Activated CD8-positive, alpha-beta memory T cell treated with anti-CD3 and anti-CD28 coated beads for 36 hours (primary cell): ENCODE measurements around the gene RBP7. TPM values are rescaled to one million over a fixed set of nuclear protein-coding genes. Genes with fewer than 3 reads are reported as not detected.
"Not testable (repeated sequence)": the region's sequence is repeated elsewhere in the genome, so short reads cannot be mapped to it uniquely, and the experiment has no call there.

Experiments used
- CTCF ChIA-PET: fragments of 350-600 bp; sonication (Branson Sonifier 250); formaldehyde crosslinking; loops from one replicate; lab custom pipeline; 2021; ENCODE audit warnings: antibody characterized with exemption; lab: Charles Lee
- POLR2A ChIA-PET: fragments of 350-600 bp; sonication (Branson Sonifier 250); formaldehyde crosslinking; loops from one replicate; lab custom pipeline; 2021; ENCODE audit warnings: antibody characterized with exemption; lab: Charles Lee
- total RNA-seq, 2 experiments: library from RNA; stranded (reverse); gene quantifications; one replicate each; pipeline ENCODE4 v1.2.3, GENCODE V29; 2021

Gene RBP7
- total RNA-seq, result not detected

DNA sequence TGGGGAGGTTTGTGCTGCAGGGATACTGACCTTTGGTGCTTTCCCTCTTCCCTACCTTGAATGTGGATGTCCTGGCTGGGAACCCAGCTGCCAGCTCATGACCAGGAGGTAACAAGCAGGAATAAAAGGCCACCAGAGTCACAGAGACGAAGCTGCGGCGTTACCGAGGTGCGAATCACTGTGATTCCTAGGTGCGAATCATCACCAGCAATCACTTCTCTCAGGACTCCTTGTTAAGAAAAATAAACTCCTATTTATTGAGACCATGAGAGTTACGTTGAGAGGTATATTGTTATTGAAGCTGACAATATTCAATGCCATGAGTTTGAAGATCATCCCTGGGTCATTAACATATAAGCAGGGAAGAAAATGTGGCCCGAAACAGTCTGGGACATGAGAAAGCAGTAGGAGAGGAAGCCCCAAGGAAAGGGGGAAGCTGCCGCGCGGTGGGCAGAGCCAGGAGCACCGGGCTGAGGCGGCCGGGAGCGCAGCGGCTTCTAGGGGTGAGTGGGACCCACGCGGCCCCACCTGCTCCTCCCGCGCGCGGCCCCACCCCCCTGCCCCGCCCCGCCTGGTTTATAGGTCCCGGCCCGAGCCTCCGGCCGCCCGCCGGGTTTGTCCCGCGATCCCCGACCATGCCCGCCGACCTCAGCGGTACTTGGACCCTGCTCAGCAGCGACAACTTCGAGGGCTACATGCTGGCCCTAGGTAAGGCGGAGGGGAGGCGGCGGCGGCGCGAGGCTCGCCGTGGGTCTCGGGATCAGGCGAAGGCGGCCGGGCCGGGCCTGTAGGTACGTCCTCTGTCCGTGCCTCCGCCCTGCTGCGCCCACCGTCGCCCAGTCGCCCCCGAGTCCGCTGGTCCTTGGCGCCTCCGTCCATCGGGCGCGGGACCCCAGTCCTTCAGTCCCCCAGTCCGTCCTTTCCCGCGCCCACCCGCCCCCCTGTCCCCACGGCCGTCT is at the start of gene RBP7:
Gene RBP7 (plus strand): TSS at position 605 of the 959 bp plus-strand sequence. CDS start 31 bp downstream, at position 636.
- ChIA-PET CTCF (no interaction called here), POLR2A (no interaction called here)

DNA sequence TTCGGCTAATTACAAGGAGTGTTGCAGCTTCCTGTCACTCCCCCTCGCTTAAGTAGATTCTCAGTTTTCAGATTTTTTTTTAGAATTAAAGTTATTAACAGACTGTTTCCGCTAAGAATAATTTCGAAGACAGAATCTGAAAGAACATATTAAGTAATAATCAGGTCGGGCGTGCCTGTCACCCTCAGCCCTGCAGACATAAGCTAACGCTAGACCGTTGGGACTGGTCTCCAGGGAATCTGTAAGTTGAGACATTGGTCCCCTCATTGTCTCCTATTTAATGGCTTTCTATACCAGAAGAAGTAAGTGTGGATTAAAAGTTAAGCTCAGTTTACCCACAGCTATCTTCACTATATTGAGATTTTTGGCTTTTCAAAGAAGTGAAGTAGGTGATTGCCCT is 39.3 kb upstream of the RBP7 start:
- ChIA-PET POLR2A (interaction anchor here (0.7 kb wide), 1 partner anchor 22 kb away, joined by 3 read pairs; no protein-coding TSS in a partner anchor), CTCF (no interaction called here)

DNA sequence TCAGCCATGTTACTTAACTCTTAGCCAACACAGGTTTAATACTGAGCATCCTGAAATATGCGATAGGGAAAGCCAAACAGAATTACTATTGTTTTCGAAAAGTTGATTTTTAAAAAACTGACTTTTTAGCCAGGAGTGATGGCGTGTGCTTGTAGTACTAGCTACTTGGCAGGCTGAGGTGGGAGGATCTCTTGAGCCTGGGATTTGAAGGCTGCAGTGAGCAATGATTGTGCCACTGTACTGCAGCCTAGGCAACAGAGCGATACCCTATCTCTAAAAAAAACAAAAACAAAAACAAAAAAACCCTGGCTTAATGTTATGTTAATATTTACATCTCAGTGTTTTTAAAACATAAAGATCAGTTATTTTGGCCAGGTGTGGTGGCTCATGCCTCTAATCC is 37.0 kb upstream of the RBP7 start:
- ChIA-PET POLR2A (no interaction called here), CTCF (interaction anchor here (1.6 kb wide), 1 partner anchor 10 kb away, joined by 4 read pairs; no protein-coding TSS in a partner anchor)

DNA sequence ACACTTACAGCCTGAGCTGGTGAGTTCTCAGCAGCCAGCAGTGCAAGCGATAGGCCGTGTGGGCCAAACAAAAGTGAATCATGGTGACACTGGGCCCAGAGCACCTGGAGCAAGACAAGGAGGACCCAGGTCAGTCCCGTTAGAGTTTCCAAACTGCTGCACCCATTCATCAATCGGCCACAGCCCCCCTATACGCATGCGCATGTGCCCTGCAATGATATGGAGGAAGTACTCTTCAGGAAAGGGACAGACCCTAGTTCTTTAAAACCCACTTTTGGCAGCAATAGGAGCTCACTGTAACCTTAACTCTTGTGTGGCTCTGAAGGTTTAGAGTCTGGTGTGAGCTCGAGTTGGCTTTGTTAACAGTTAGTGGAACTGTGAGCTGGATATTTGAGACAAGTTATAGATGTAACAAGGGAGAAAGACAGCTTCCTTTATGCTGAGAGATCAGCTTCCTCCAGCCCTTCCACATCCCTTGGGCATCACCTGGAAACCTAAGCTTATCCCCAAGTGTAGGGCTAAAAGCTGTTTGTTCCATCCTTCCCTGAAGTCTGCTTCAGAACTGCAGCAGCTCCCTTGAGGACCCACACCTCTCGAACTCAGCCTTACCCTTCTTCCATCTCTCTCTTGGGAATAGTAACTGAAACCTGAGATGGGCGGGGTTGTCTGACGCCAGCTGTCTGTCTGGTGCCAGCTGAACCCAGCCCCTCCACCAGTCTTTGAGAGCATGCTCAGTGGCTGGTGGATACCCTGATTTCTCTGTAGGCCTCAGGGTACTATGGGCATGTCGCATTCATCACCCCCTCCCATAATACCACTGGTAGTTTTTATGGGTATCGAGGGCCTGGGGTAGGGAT is 36.1 kb upstream of the RBP7 start:
- ChIA-PET CTCF (interaction anchor here (0.7 kb wide), 1 partner anchor 10 kb away, joined by 3 read pairs; no protein-coding TSS in a partner anchor), POLR2A (no interaction called here)

DNA sequence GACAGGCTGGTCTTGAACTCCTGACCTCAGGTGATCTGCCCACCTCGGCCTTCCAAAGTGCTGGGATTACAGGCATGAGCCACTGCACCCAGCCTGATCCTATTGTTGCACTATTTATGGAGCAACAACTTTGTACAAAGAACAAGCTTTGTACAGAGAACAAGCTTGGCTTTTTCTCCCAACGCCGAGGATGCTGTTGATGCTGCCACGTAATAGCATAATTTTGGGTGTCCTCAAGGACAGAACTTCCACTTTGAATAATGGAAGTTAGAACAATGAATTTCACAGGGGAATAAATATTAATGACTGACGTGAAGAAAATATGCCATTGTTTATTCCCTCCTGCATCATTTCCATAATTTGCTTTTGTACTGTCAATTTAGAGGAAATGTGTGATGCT is 12.8 kb upstream of the RBP7 start:
- ChIA-PET POLR2A (no interaction called here), CTCF (no interaction called here)

DNA sequence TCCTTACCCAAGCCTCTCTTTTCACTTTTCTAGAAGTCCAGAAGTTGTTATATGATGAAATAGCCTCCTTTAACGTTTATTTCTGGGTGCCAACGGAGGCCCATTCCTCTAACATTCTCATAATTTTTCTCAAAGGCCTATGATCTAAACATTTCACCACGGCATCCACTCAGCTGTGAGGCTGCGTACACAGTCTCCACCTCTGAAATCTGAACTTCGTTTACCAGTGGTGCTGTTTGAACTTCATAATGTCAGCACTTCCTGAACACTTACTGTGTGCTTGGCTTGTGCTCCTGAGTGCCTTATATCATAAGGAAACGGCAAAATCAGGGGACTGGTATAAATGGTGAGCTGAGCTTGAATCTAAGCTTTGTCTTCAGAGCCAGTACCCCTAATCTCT is 12.0 kb upstream of the RBP7 start:
- POLR2A ChIA-PET, result no interaction called here
- CTCF ChIA-PET, result no interaction called here

DNA sequence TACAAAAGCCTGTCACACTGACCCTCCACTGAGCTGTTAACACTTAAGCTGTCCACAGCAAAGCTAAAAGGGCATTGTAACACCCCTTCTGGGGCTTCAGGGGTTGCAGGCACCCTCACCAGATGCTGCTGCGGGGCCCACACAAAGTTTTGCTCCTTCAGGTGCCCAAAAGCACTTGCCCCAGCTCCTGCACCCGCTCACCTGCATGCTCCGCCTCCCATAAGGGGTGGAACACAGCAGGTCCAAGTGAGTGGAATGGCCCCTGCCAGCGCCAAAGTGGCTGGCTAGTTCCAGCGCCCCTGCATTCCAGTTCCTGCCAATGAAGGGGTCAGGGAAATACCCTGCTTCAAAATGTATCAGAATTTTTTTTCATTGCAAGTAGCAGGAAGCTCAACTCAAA is 7.3 kb upstream of the RBP7 start:
- CTCF ChIA-PET, result interaction anchor here (0.6 kb wide), 1 partner anchor 206 kb away, joined by 3 read pairs; no protein-coding TSS in a partner anchor
- POLR2A ChIA-PET, result interaction anchor here (0.6 kb wide), 1 partner anchor 17 kb away, joined by 3 read pairs; no protein-coding TSS in a partner anchor

DNA sequence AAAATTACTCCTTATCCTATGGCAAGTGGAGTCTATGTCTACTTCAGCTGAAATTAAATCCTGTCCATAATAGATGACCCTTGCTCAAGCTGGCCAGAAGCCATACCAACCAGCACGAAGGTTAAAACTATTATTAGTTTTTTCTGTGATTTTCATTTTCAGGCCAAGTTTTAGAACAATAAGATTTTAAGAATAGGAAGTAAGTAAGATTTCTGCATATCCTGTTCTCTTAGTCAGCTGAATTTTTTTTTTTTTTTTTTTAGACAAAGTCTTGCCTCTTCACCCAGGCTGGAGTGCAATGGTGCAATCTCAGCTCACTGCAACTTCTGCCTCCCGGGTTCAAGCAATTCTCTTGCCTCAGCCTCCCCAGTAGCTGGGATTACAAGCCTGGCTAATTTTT is 6.1 kb upstream of the RBP7 start:
- POLR2A ChIA-PET, result no interaction called here
- CTCF ChIA-PET, result no interaction called here

DNA sequence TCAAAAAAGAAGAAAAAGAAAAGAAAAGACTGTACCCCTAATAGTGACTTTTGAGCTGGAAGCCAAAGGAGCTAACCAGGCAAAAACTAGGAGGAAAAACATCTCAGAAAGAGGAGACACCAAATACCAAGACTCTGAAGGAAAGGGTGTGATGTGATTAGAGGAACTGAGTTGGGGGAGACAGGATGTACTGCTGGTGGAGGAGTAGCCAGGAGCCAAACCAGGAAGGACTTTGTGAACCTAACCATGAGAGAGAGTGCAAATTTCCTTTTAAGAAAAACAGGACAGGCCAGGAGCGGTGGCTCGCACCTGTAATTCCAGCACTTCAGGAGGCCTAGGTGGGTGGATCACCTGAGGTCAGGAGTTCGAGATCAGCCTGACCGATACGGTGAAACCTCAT is 4.1 kb upstream of the RBP7 start:
- CTCF ChIA-PET, result no interaction called here

DNA sequence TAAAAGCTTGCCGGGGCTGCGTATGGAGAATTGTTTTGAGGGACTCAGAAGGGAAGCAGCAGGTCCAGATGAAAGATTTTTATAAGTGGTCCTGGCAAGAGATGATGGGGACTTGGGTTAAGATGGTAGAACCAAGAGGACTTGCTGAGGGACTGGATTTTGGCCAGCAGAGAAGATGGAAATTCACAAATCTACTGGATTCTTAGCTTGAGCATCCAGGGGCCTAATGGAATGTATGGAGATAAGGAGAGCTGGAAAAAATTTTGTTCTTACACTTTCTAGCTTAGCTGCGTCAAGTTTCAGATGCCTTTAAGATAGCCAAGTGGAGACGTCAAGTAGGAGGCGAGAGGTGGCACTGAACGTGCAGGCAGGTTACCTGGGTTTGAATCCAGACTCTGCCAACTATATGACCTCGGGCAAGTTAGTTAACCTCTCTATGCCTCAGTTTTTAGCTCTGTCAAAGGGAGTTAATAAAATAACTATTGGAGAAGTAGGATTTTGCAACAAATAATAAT is 3.4 kb upstream of the RBP7 start:
- ChIA-PET CTCF (no interaction called here), POLR2A (interaction anchor here (0.8 kb wide), 1 partner anchor 63 kb away, joined by 14 read pairs; no protein-coding TSS in a partner anchor)

More for the DNA sequence above, 4.1 kb upstream of the RBP7 start:
- POLR2A ChIA-PET, result no interaction called here

DNA sequence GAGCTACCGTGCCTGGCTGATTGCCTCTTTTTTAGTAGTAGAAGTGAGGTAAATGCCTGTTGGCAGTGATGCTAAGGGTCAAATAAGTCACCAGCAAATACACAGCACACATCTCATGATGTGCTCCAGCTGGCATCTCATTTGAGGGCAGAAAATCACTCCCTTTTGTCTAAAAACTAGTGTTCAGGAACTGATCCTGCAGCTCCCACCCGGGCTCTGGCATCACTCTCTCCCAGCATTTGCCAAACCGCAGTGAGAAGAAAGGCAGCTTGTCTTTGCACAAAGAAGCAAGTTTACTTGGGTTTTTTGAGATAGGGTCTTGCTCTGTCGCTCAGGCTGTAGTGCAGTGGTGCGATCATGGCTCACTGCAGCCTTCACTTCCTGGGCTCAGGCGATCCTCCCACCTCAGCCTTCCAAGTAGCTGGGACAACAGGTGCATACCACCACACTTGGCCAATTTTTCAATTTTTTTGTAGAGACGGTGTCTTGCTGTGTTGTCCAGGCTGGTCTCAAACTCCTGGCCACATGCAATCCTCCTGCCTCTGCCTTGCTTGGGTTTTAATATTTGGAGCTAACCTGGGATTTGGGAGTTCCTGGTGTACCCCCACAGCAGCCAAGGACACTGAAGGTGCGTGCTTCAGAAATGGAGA is 4.1 kb downstream of the RBP7 start:
- POLR2A ChIA-PET, result no interaction called here
- CTCF ChIA-PET, result no interaction called here

DNA sequence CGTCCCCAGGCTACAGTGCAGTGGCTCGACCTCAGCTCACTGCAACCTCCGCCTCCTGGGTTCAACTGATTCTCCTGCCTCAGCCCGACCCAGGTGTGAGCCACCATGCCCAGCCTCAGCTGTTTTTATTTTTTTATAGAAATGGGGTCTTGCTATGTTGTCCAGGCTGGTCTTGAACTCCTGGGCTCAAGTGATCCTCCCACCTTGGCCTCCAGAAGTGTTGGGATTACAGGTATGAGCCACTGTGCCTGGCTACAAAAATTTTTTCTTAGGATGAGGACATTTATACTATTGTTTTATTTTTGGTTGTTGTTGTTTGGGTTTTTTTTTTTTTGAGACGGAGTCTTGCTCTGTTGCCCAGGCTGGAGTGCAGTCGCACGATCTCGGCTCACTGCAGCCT is 8.2 kb downstream of the RBP7 start:
- POLR2A ChIA-PET, CTCF ChIA-PET: not testable (repeated sequence)

DNA sequence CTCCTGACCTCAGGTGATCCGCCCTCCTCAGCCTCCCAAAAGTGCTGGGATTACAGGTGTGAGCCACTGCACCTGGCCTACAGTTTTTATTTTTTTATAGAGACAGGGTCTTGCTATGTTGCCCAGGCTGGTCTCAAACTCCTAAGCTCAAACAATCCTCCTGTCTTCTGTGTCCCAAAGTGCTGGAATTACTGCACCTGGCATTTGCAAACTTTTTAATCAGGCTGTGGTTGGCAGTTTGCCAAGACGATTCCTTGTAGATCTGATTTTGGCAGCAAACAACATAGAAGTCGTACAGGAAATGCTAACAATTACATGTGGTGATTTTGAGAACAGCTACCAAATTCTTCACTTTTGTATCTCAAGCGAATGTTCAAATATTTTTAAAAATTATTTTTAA is 10.1 kb downstream of the RBP7 start:
- CTCF ChIA-PET, result no interaction called here
- POLR2A ChIA-PET, result no interaction called here

DNA sequence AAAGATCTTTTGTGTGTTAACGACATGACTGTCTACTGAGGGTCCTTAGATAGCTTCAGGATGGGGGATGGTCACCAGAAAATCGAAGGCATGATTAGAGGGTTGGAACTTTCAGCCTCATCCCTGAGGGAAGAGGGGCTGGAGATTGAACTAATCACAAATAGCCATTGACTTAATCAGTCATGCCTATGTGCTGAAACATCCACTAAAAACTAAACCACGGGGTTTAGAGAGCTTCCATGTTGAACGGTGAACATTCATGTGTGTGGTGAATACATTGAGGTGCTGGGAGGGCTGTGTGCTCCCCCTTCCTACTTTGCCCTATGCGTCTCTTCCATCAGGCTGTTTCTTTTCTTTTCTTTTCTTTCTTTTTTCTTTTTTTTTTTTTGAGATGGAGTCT is 17.0 kb downstream of the RBP7 start:
- ChIA-PET POLR2A (no interaction called here), CTCF (no interaction called here)

DNA sequence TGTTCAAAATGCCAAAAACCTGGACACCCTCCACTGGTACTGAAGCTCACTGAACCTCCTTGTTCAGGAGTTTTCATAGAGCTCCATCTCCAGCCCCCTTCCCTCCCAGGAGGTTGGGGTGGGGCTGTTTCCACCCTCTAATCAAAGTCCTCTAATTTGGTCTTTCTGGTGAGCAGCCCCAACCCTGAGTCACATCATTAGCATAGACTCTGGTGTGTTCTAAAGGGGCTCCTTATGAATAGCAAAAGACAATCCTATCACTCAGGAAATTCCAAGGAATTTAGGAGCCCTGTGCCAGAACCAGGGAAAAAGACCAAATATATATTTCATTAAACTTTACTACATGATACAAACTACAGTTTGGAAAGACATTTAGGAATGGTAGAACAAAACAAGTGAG is 22.5 kb downstream of the RBP7 start:
- CTCF ChIA-PET, result no interaction called here
- POLR2A ChIA-PET, result no interaction called here

DNA sequence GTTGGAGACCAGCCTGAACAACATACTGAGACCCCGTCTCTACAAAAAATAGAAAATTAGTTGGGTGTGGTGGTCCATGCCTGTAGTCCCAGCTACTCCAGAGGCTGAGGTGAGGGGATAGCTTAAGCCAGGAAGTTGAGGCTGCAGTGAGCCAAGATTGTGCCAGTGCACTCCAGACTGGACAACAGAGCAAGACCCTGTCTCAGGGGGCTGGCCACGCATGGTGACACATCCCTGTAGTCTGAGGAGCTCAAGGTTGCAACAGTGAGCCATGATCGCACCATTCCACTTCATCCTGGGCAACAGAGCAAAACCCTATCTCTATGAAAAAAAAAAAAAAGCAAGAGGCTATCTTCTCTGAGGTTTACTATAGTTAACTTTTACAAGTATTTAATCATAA is 23.1 kb downstream of the RBP7 start:
- ChIA-PET POLR2A (no interaction called here), CTCF (no interaction called here)

DNA sequence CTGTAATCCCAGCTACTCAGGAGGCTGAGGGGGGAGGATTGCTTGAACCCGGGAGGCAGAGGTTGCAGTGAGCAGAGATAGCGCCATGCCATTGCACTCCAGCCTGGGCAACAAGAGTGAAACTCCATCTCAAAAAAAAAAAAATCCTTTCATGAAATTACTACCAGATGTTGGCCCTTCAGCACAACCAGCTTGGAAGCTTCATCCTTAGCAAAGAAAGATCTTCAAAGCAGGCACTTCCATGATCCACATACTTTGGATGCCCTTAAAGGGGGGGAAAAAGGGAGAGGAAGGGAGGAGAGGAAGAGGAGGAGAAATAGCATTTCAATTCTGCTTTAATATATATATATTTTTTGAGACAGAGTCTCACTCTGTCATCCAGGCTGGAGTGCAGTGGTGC is 23.6 kb downstream of the RBP7 start:
- POLR2A ChIA-PET, result not testable (repeated sequence)
- CTCF ChIA-PET, result interaction anchor here (0.6 to 0.7 kb wide), 2 partner anchors 24 to 310 kb away, joined by 3 read pairs; no protein-coding TSS in a partner anchor

DNA sequence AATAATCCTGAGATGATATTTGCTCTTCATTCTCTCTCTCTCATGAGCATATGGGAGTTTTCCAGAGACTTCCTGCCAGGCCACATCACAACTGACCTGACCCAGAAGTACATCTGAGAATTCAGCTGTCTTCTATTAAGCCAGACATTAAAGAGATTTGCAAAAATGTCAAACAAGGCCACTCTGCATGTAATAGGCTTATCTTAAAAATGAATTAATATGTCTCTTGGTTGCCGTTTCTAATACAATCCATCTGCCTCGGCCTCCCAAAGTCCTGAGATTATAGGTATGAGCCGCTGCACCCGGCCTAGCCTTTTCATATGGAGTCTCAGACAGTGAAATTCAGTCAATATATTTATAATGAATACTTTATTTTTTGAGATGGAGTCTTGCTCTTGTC is 25.0 kb downstream of the RBP7 start:
- POLR2A ChIA-PET, CTCF ChIA-PET: not testable (repeated sequence)

DNA sequence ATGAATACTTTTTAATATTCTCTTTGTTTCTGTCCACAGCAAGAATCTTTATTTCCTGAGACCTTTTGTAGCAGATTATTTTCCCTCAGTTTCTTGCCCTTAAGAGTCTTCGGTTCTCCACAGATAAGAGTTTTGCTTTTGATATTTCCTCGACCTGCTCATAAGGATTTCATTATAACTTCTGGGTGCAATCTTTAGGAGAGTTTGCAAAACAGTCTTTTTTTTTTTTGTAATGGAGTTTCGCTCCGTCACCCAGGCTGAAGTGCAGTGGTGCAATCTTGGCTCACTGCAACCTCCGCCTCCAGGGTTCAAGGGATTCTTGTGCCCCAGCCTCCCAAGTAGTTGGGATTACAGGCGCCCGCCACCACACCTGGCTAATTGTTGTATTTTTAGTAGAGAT is 25.6 kb downstream of the RBP7 start:
- ChIA-PET POLR2A (no interaction called here), CTCF (no interaction called here)
